GM19025 (cell line): ENCODE measurements around the gene DAZAP2.
"Not testable (repeated sequence)": the region's sequence is repeated elsewhere in the genome, so short reads cannot be mapped to it uniquely, and the experiment has no call there.

ENCODE experiments used
- ATAC-seq: cut with Tn5 transposase; IDR thresholded peaks from one replicate; pipeline ENCODE4 v1.9.1; 2021; ENCODE audit warnings: mild to moderate bottlenecking, low read depth, moderate library complexity; ENCODE audit not compliant: unreplicated experiment

The DAZAP2 gene

GRCh38 chr12:51245476-51246253 is 7.0 kb downstream of the DAZAP2 start:
- no peak for ATAC-seq

DNA sequence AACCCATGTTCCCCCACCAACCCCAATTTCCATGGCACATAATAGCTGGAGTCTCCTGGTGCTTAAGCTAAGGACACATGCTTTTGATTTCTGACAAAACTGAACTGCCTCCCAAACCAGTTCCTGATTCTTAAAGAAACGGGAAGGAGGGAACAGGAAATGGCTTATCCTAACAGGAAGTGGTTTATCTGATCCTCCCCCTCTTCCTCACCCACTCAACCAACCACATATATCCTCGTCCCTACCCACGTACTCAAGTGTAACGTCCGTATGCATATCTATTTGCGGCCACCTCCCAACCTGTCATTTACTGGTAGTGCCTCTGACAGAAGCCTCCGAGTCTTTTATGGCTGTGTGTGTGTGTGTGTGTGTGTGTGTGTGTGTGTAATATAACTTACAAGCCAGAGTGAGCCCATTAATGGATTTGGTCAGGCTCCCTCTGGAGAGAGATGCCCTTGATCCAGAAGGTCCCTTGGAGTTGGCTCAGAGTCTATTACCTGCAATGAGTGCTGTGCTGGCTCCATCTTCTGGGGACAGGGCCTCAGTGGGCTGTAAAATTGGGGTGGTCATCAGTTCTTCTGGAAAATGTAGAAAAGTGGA is 7.7 kb downstream of the DAZAP2 start:
- ATAC-seq: no peak

DNA sequence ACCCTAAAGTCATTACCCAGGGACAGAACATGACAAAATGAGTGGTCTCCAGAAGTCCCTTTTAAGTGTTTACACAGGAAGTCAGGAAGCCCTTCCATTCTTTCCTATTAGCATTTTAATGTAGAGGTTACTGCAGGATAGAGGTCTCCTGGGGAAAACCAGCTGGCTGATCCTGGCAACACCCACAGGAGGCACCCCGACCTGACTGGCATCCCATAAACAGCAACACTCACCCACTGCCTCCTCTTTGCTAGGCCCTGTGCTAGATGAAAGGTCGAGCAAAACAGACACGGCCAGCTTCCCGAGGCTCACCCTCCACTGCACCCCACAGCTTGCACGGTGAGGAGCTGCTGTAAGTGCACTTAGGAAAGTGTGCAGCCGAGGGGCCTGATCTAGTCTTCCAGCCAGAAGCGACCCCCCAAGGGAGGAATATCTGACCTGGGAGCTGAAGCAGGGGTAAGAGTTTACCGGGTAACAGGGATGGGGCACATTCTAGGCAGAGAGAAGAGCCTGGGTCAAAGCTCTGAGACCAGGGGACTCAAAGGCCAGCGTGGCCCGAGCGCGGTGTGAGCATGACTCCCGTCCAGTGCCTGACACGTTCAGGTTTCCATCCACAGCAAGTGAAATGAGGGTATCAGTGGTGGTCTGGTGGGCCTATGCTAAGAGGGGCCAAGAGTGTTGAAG is 9.0 kb downstream of the DAZAP2 start:
- no peak for ATAC-seq

GRCh38 chr12:51253276-51253675 is 14.7 kb downstream of the DAZAP2 start:
- ATAC-seq: no peak

DNA sequence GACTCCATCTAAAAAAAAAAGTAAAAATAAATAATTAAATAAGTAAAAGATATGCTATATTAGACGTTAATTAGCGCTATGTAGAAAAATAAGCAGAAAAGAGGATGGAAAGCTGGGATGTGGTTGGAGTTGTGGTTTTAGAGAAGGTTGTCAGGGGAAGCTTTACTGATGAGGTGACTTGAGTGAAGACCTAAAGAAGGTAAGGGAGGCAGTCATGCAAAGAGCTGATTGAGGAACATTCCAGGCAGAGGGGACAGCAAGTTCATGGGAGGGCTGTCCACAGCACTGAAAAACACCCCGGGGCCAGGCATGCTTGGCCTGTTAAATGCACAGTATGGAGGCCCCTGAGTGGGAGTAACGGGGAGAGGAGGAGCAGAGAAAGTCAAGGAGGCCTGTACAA is 15.9 kb downstream of the DAZAP2 start:
- no peak for ATAC-seq

GRCh38 chr12:51259600-51259999 is 21.0 kb downstream of the DAZAP2 start:
- ATAC-seq: not testable (repeated sequence)

DNA sequence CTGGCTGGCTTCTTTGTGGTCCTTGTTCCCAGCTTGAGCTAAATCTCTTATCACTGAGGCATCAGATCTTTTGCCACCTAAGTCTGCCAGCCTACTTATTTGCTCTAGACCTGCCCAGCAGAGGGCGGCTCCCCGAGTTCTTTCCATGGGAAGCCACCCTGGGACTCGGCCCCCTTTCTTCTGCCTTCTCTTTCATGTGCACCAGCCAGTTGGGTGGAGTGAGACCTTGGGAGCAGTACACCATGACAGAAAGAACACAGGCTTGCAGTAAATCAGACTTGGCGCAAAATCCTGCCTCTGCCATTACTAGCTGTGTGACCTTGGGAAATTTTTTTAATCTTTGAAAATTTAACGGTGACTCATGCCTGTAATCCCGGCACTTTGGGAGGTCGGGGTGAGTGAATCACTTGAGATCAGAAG is 24.1 kb downstream of the DAZAP2 start:
- no peak for ATAC-seq

- ATAC-seq: no peak
These were observed 24.7 kb downstream of the DAZAP2 start for GRCh38 chr12:51263341-51263740.

- ATAC-seq: no peak
These were observed 25.7 kb downstream of the DAZAP2 start for GRCh38 chr12:51264297-51264696.

DNA sequence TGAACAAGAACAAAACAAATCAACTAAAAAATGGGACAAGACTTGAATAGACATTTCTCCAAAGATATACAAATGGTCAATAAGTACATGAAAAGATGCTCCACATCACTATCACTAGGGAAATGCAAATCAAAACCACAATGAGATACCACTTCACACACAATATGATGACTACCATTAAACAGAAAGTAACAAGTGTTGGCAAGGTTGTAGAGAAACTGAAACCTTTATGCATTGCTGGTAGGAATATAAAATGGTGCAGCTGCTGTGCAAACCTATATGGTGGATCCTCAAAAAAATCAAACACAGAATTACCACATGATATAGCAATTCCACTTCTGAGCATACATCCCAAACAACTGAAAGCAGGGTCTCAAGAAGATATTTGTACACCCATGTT is 26.4 kb downstream of the DAZAP2 start:
- ATAC-seq: peak; percentile 64

DNA sequence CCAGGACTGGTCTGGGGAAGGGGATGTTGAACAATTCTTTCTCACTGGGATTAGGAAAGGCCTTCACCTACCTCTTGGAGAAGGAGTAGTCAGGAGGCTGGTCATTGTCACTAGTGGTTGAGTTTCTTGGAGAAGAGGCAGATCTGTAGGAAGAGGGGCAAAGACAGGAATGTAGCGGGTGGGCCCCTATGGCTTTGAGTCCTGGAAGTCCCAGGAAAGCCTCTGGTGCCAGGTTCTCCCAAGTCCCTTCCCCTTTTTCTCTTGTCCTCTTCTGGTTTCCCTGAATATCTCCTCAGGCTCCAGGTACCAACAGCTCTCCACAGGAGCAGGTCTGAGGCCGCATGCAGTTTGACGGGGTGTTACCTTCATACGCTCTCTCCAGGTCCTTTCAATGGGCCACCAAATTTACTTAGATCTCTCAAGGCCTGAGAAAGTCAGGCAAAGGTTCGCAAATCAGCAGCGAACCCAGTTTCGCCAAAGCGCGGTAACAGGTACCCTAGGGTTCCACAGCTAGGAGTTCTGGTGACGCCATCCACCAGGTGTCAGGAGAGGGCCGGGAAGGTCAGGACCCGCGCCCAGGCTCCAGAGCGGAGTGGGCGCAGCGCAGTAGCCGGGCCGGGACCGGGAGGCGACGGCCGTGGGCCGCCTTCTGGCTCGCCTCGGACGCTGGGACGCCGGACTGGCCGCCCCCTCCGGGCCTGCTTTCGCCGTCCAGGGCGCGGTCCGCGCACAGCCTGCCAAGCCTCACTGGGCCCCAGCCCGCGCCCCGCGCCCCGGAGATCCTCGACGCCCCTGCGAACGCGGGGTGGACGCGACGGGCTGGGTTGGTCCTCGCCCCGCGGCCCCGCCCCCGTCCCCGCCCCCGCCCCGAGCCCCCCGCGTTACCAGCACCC is 30.8 kb downstream of the DAZAP2 start:
- ATAC-seq: peak; percentile 30

GRCh38 chr12:51270067-51270950 is 31.7 kb downstream of the DAZAP2 start, which contains the start of gene SMAGP:
Gene SMAGP (minus strand): TSS chr12:51270415. CDS start chr12:51269278, 1,137 bp downstream.
- ATAC-seq: peak; percentile 67

DNA sequence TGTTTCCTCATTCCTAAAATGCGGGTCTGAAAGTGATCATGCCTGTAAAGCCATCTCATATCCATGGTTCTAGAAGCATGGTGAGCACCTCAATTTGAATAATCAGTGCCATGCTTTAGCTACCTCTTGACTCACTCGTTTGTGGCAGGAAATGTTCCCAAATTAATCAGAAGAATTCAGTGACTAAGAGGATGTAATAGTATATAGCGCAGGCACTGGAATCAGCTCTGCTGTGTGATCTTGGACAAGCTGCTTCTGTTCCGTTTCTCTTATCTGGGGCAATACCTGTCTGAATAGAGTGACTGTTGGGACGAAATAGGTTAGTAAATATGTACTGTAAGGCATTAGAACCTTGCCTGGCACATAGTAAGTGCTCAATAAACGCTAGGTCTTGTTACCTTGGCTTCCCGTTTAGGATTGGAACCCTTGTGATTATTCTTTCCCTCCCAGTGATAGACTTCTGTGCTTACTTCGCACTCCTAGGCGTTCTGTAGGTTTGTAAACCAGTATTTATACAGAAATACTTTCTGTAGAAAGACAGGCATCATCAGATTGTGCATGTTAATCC is 32.4 kb downstream of the DAZAP2 start:
- ATAC-seq: no peak

DNA sequence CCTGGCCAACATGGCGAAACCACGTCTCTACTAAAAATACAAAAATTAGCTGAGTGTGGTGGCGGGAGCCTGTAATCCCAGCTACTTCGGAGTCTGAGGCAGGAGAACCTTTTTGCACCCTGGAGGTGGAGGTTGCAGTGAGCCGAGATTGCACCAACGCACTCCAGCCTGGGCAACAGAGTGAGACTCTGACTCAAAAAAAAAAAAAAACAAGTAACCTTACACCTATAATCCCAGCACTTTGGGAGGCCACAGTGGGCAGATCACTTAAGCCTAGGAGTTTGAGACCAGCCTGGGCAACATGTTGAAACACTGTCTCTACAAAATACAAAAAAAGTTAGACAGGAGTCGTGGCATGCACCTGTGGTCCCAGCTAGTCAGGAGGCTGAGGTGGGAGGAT is 34.2 kb downstream of the DAZAP2 start:
- not testable (repeated sequence) for ATAC-seq

DNA sequence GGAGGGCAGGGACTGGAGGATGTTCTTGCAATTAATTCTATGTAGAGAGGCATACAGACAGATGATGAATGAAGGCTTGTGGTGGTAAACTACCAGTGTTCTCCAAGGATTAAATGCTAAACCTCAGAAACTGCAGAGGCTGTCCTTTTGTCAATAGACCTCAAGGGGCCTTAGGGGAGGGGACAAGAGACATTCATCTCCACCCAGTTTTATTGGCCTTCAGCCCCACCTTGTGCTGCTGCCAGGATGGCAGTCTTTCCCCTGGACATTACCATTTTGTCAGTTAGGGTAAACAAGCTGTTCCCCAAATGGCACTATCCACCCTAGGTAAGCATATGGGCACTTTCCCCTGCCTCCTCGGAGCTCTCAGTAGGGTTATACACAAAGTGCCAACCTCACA is 36.5 kb downstream of the DAZAP2 start:
- no peak for ATAC-seq

DNA sequence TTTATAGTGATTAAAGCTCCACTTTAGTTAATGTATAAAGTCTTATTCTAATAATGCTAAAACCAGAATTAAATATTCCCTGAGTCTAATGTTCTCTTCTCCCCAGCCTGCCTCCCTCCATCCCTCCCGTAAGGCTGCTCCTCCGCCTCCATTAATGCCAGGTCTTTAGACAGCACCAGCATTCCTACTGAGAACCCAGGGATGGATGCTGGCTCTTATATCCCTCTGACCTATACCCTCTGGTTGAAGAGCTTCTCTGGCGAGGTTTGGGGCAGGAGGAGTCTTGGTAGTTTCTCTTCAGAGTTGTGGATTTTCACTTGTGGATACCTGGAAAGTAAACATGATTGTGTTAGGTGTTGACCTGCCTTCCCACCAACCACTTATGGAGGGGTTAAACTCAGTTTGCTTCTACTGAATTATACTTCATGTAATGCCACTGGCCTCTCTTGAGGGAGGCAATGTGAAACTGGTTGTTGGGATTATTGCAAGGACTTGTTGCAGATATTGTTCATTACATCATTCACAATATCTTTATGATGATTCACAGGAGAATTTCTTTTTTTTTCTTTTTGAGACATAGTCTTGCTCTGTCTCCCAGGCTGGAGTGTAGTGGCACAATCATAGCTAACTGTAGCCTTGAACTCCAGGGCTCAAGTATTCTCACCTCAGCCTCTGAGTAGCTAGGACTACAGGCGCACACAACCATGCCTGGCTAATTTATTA is 42.7 kb downstream of the DAZAP2 start:
- no peak for ATAC-seq

DNA sequence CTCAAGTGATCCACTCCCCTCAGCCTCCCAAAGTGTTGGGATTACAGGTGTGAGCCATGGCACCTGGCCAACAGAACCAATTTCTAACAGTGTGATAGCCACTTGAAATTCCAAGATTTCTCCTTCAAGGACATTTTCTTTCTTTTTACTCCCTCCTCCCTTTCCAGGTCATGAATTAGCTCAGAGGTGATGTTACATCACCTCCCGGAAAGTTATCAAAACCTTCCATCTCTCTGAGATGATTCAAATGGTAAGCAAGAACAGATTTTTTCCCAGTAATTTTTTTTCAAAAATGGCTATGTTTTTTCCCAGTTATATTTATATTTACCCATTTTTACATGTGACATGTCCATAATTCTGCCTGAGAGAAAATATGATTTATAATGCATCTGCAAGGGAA is 47.2 kb downstream of the DAZAP2 start:
- ATAC-seq: no peak
